ENCODE measurements around the gene KCTD18. TPM values are rescaled to one million over a fixed set of nuclear protein-coding genes. Genes with fewer than 3 reads are reported as not detected.

The KCTD18 gene
- total and polyA plus RNA-seq, 2 of the 8 experiments (the other 6 are each of a cell fraction or from before 2014, with no cell fraction given), result 1.6 to 3.1 TPM

GRCh38 chr2:200482194-200482593 lies 27.7 kb downstream of the KCTD18 start:
- Histone ChIP-seq H3K23ac (ENCODE audit: insufficient read length) (no peak overlapping the region), H4K5ac (ENCODE audit: insufficient read length, low read depth, low read length) (no peak overlapping the region), H2BK15ac (ENCODE audit: low read length) (no peak overlapping the region), H3K4ac (replicated peaks; ENCODE audit: insufficient read length, low read depth, low read length) (no peak overlapping the region), H2BK12ac (ENCODE audit: low read depth, low read length) (no peak overlapping the region), H2AK5ac (ENCODE audit: low read depth, low read length) (no peak overlapping the region), H3K14ac (ENCODE audit: insufficient read length) (no peak overlapping the region), H3K79me2 (ENCODE audit: control insufficient read depth in 1 of 2, insufficient read depth in 2 of 2, low read length in 2 of 2) (no peaks in the 10 kb centered on the region), H2AFZ (ENCODE audit: low read length) (no peak overlapping the region), H2BK5ac (ENCODE audit: low read depth, low read length) (no peak overlapping the region), H3K18ac (ENCODE audit: extremely low read depth, low read length) (no peak overlapping the region), H3K23me2 (ENCODE audit: low read depth, low read length) (no peaks in the 10 kb centered on the region), H3K4me3 (ENCODE audit: extremely low read depth in 1 of 4, insufficient read depth in 2 of 4, low read depth in 3 of 4, low read length in 4 of 4) (no peak overlapping the region), H4K91ac (replicated peaks; ENCODE audit: insufficient read length, low read length) (no peak overlapping the region), H3K79me1 (ENCODE audit: low read depth, low read length) (no peaks in the 10 kb centered on the region), H2BK120ac (replicated peaks; ENCODE audit: low read depth, low read length) (no peak overlapping the region), H3K4me1 (replicated peaks in 1 of 4; ENCODE audit: control insufficient read depth in 3 of 4, insufficient read depth in 4 of 4, low read length in 3 of 4) (peaks cover 0 to 6% (median 2%) of the 10 kb centered on the region in 4 experiments; a peak in 3 of 7 replicates), H3K27ac (ENCODE audit: low read depth, low read length) (no peak overlapping the region), H2BK20ac (ENCODE audit: low read length) (no peak overlapping the region), H3K4me2 (ENCODE audit: insufficient read depth in 1 of 2, low read depth in 2 of 2, low read length in 2 of 2) (no peak overlapping the region), H3K9me3 (ENCODE audit: insufficient read depth in 2 of 2, low read depth in 1 of 2, low read length in 1 of 2) (no peaks in the 10 kb centered on the region), H3K9ac (replicated peaks in 1 of 4; ENCODE audit: extremely low read depth in 1 of 4, low read depth in 3 of 4, low read length in 3 of 4) (no peak overlapping the region), H3K36me3 (ENCODE audit: control insufficient read depth in 2 of 4, insufficient read depth in 4 of 4, low read length in 3 of 4) (peaks cover 2 to 16% (median 11%) of the 10 kb centered on the region in 4 experiments; a peak in 5 of 8 replicates), H4K20me1 (replicated peaks in 1 of 2; ENCODE audit: control insufficient read depth in 1 of 2, insufficient read depth in 2 of 2, low read length in 2 of 2) (no peaks in the 10 kb centered on the region), H3K56ac (replicated peaks; ENCODE audit: insufficient read length, low read depth, low read length) (no peak overlapping the region), H4K8ac (ENCODE audit: extremely low read depth, insufficient read depth, low read length) (no peak overlapping the region), H3K27me3 (replicated peaks in 1 of 4; ENCODE audit: control insufficient read depth in 3 of 4, extremely low read depth in 1 of 4, insufficient read depth in 3 of 4, low read length in 3 of 4) (no peaks in the 10 kb centered on the region)
- FAIRE-seq, result no peak
- CTCF ChIA-PET (ENCODE audit: partially characterized antibody), result interaction anchor here (0.6 to 6.1 kb wide), 28 partner anchors 8 to 508 kb away, joined by 3 to 49 read pairs (median 5); partner anchors contain the start of gene KCTD18
- POLR2A ChIA-PET (ENCODE audit: partially characterized antibody), result interaction anchor here (3.1 kb wide), 1 partner anchor 28 kb away, joined by 8 read pairs; the partner anchor contains the start of gene KCTD18
- no peak for DNase-seq (ENCODE audit: low read depth in 1 of 2, low spot score in 2 of 2)
- TF ChIP-seq, protein P1, sequence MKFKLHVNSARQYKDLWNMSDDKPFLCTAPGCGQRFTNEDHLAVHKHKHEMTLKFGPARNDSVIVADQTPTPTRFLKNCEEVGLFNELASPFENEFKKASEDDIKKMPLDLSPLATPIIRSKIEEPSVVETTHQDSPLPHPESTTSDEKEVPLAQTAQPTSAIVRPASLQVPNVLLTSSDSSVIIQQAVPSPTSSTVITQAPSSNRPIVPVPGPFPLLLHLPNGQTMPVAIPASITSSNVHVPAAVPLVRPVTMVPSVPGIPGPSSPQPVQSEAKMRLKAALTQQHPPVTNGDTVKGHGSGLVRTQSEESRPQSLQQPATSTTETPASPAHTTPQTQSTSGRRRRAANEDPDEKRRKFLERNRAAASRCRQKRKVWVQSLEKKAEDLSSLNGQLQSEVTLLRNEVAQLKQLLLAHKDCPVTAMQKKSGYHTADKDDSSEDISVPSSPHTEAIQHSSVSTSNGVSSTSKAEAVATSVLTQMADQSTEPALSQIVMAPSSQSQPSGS (IDR thresholded peaks at IDR 0.05; ENCODE audit: low read length), result no peak
- no peak for TF ChIP-seq RNF2 (IDR thresholded peaks at IDR 0.05; ENCODE audit: borderline replicate concordance, low read depth, low read length, missing control alignments, poor library complexity, severe bottlenecking)
- no peak for TF ChIP-seq EZH2 (IDR thresholded peaks at IDR 0.05; ENCODE audit: low read depth, low read length, severe bottlenecking)
- no peak for TF ChIP-seq CEBPB (IDR thresholded peaks at IDR 0.05; ENCODE audit: low read depth, low read length)
- no peak for TF ChIP-seq RBBP5 (IDR thresholded peaks at IDR 0.05; ENCODE audit: borderline replicate concordance, low read depth, low read length)
- no peak for TF ChIP-seq SAP30 (IDR thresholded peaks at IDR 0.05; ENCODE audit: insufficient read depth, insufficient replicate concordance, low read length)
- no peak for TF ChIP-seq SIRT6 (IDR thresholded peaks at IDR 0.05; ENCODE audit: low read length)
- TF ChIP-seq POU5F1 (IDR thresholded peaks at IDR 0.05; ENCODE audit: low read depth, low read length), result no peak
- no peak for TF ChIP-seq JUN (IDR thresholded peaks at IDR 0.05; ENCODE audit: low read depth, low read length)
- TF ChIP-seq, protein P2, sequence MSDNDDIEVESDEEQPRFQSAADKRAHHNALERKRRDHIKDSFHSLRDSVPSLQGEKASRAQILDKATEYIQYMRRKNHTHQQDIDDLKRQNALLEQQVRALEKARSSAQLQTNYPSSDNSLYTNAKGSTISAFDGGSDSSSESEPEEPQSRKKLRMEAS (IDR thresholded peaks at IDR 0.05), result no peak
- TF ChIP-seq SP1 (IDR thresholded peaks at IDR 0.05; ENCODE audit: low read depth, low read length), result no peak
- TF ChIP-seq CBX5 (IDR thresholded peaks at IDR 0.05; ENCODE audit: low read depth, low read length), result no peak
- no peak for TF ChIP-seq CHD2 (IDR thresholded peaks at IDR 0.05; ENCODE audit: low read length)
